PC-9 (cell line): ENCODE data around the gene TNS1.

ENCODE experiments used
- EZH2 ChIP-seq: fragments of 200-600 bp; sonication (generic); IDR thresholded peaks from 2 replicates; pipeline ENCODE4 v1.8.0; 2017; ENCODE audit warnings: antibody characterized with exemption, low read depth
- TF ChIP-seq, protein P1 (sequence below): fragments of 200-600 bp; sonication (generic); conservative IDR thresholded peaks from 2 replicates; pipeline ENCODE4 v1.6.1; 2017; ENCODE audit warnings: mixed run types, antibody characterized with exemption, mild to moderate bottlenecking, moderate library complexity

- TF ChIP-seq EZH2, result no peak
- TF ChIP-seq, protein P1, sequence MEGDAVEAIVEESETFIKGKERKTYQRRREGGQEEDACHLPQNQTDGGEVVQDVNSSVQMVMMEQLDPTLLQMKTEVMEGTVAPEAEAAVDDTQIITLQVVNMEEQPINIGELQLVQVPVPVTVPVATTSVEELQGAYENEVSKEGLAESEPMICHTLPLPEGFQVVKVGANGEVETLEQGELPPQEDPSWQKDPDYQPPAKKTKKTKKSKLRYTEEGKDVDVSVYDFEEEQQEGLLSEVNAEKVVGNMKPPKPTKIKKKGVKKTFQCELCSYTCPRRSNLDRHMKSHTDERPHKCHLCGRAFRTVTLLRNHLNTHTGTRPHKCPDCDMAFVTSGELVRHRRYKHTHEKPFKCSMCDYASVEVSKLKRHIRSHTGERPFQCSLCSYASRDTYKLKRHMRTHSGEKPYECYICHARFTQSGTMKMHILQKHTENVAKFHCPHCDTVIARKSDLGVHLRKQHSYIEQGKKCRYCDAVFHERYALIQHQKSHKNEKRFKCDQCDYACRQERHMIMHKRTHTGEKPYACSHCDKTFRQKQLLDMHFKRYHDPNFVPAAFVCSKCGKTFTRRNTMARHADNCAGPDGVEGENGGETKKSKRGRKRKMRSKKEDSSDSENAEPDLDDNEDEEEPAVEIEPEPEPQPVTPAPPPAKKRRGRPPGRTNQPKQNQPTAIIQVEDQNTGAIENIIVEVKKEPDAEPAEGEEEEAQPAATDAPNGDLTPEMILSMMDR, result no peak
Observed at GRCh38 chr2:217826520-217826919, 176.3 kb downstream of the TNS1 start.
